ENCODE data around the gene AFAP1L2.

DNA sequence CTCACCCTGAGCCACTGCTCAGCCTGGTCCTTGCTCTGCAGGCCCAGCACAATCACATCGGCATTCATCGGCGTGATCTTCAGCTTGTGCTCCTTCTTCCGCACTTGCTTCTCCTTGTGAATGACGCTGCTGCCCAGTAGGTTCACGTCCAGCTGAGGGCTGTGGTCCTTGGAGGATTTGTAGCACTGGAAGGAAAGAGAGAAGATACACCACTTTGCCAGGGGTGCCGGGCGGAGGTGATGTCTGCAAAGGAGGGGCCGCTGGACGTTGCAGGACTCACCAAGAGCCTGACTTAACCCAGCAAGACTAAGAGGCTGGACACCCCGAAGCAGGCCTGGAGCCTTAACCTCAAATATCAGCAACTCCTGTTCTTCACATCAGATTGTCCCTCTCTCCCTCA is 90.4 kb downstream of the AFAP1L2 start:
- TF ChIP-seq, protein P1, sequence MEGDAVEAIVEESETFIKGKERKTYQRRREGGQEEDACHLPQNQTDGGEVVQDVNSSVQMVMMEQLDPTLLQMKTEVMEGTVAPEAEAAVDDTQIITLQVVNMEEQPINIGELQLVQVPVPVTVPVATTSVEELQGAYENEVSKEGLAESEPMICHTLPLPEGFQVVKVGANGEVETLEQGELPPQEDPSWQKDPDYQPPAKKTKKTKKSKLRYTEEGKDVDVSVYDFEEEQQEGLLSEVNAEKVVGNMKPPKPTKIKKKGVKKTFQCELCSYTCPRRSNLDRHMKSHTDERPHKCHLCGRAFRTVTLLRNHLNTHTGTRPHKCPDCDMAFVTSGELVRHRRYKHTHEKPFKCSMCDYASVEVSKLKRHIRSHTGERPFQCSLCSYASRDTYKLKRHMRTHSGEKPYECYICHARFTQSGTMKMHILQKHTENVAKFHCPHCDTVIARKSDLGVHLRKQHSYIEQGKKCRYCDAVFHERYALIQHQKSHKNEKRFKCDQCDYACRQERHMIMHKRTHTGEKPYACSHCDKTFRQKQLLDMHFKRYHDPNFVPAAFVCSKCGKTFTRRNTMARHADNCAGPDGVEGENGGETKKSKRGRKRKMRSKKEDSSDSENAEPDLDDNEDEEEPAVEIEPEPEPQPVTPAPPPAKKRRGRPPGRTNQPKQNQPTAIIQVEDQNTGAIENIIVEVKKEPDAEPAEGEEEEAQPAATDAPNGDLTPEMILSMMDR (conservative IDR thresholded peaks at IDR 0.05; ENCODE audit: low read depth, low read length): no peak
- TF ChIP-seq EZH2 (IDR thresholded peaks at IDR 0.05; ENCODE audit: borderline replicate concordance, low read depth, low read length, poor library complexity, severe bottlenecking): no peak

Data from A673 (cell line).